NCI-H128 (cell line): ENCODE measurements around the gene RASGRF2.
"Not testable (repeated sequence)": the region's sequence is repeated elsewhere in the genome, so short reads cannot be mapped to it uniquely, and the experiment has no call there.

Source experiments
- DNase-seq: peaks from one replicate; lab custom pipeline; 2025; ENCODE audit not compliant: unreplicated experiment; lab: John Stamatoyannopoulos, UW

The RASGRF2 gene

GRCh38 chr5:81020478-81021167, 60.5 kb downstream of the RASGRF2 start:
- DNase-seq = no peak

GRCh38 chr5:81021486-81021885, 61.3 kb downstream of the RASGRF2 start:
- no peak for DNase-seq

GRCh38 chr5:81021951-81022687, 62.0 kb downstream of the RASGRF2 start:
- DNase-seq = no peak

- DNase-seq = no peak
Measured at GRCh38 chr5:81022688-81023084, 62.5 kb downstream of the RASGRF2 start.

- no peak for DNase-seq
Measured at GRCh38 chr5:81023261-81023970, 63.3 kb downstream of the RASGRF2 start.

GRCh38 chr5:81027481-81028058, 67.4 kb downstream of the RASGRF2 start:
- no peak for DNase-seq

GRCh38 chr5:81028888-81029287, 68.7 kb downstream of the RASGRF2 start:
- not testable (repeated sequence) for DNase-seq

- DNase-seq = not testable (repeated sequence)
Measured at GRCh38 chr5:81029736-81030135, 69.6 kb downstream of the RASGRF2 start.

GRCh38 chr5:81030236-81031034, 70.3 kb downstream of the RASGRF2 start:
- DNase-seq = not testable (repeated sequence)

- no peak for DNase-seq
Measured at GRCh38 chr5:81035522-81035921, 75.4 kb downstream of the RASGRF2 start.

GRCh38 chr5:81038495-81038894, 78.3 kb downstream of the RASGRF2 start:
- no peak for DNase-seq

GRCh38 chr5:81044868-81045267, 84.7 kb downstream of the RASGRF2 start:
- no peak for DNase-seq

- no peak for DNase-seq
Measured at GRCh38 chr5:81045389-81045807, 85.2 kb downstream of the RASGRF2 start.

- DNase-seq = no peak
Measured at GRCh38 chr5:81046041-81046440, 85.9 kb downstream of the RASGRF2 start.

- no peak for DNase-seq
Measured at GRCh38 chr5:81052325-81052724, 92.2 kb downstream of the RASGRF2 start.

- DNase-seq = not testable (repeated sequence)
Measured at GRCh38 chr5:81053282-81053681, 93.1 kb downstream of the RASGRF2 start.

- no peak for DNase-seq
Measured at GRCh38 chr5:81058121-81058520, 98.0 kb downstream of the RASGRF2 start.

- no peak for DNase-seq
Measured at GRCh38 chr5:81065492-81065891, 105.3 kb downstream of the RASGRF2 start.

- no peak for DNase-seq
Measured at GRCh38 chr5:81066102-81066501, 105.9 kb downstream of the RASGRF2 start.

GRCh38 chr5:81067406-81067805, 107.2 kb downstream of the RASGRF2 start:
- no peak for DNase-seq

GRCh38 chr5:81068063-81068462, 107.9 kb downstream of the RASGRF2 start:
- DNase-seq = no peak
